Measurements from ENCODE around the gene MACC1. TPM values are rescaled to one million over a fixed set of nuclear protein-coding genes. Genes with fewer than 3 reads are reported as not detected.

The MACC1 gene
- total RNA-seq, 1 experiment from 2014 or later = 7.9 TPM

GRCh38 chr7:20151708-20152456 is 65.3 kb downstream of the MACC1 start:
- H4K20me1 ChIP-seq (ENCODE audit: low read length) = no peaks in the 10 kb centered on the region
- H3K36me3 ChIP-seq (ENCODE audit: low read depth, low read length) = no peaks in the 10 kb centered on the region
- no peak overlapping the region for H2AFZ ChIP-seq (ENCODE audit: low read length)
- H3K4me3 ChIP-seq (ENCODE audit: low read length) = peak overlapping the region; percentile 19; the same call in 1 of the 2 replicates
- H3K9me3 ChIP-seq (ENCODE audit: low read length) = no peaks in the 10 kb centered on the region
- H3F3A ChIP-seq (ENCODE audit: low read length, unreplicated experiment) = no peaks in the 10 kb centered on the region
- intact Hi-C loops (cut with micrococcal nuclease) = loop anchor here (1.0 kb wide), 2 partner anchors 121 to 194 kb away; no protein-coding TSS in a partner anchor
- ATAC-seq (peak; percentile 29), DNase-seq (peak; percentile 15)
- CTCF ChIA-PET = no interaction called here
- TF ChIP-seq EZH2 (IDR thresholded peaks at IDR 0.05; ENCODE audit: low read length, unreplicated experiment) = no peak
- no peaks in the 10 kb centered on the region for H3K27me3 ChIP-seq (ENCODE audit: low read length)
- POLR2A ChIA-PET (ENCODE audit: unreplicated experiment) = interaction anchor here (0.6 kb wide), 1 partner anchor 193 kb away, joined by 4 read pairs; no protein-coding TSS in a partner anchor
- peak overlapping the region; percentile 11 for H3K9ac ChIP-seq (ENCODE audit: low read length)
- peak overlapping the region; percentile 78 for H3K27ac ChIP-seq (ENCODE audit: low read length)
- H3K79me2 ChIP-seq (ENCODE audit: low read length) = no peaks in the 10 kb centered on the region
- BruUV-seq (replicated peaks) = no TSS peak
- H3K9me2 ChIP-seq (replicated peaks; ENCODE audit: low read length) = no peaks in the 10 kb centered on the region
- H3K4me1 ChIP-seq (ENCODE audit: insufficient read depth, low read length) = peaks cover 32% of the 10 kb centered on the region
- peak overlapping the region; percentile 72 for H3K4me2 ChIP-seq (ENCODE audit: low read length)

GRCh38 chr7:20146451-20146850 is 70.7 kb downstream of the MACC1 start:
- no peak overlapping the region for H3K27ac ChIP-seq (ENCODE audit: low read length)
- H3F3A ChIP-seq (ENCODE audit: low read length, unreplicated experiment) = no peaks in the 10 kb centered on the region
- no peak overlapping the region for H3K4me2 ChIP-seq (ENCODE audit: low read length)
- H3K27me3 ChIP-seq (ENCODE audit: low read length) = no peaks in the 10 kb centered on the region
- no peaks in the 10 kb centered on the region for H3K9me3 ChIP-seq (ENCODE audit: low read length)
- no peak for DNase-seq
- no peak overlapping the region for H3K9ac ChIP-seq (ENCODE audit: low read length)
- no peak overlapping the region for H2AFZ ChIP-seq (ENCODE audit: low read length)
- ChIA-PET CTCF (no interaction called here), POLR2A (ENCODE audit: unreplicated experiment) (no interaction called here)
- H3K79me2 ChIP-seq (ENCODE audit: low read length) = no peaks in the 10 kb centered on the region
- ATAC-seq = no peak
- TF ChIP-seq CTCF (conservative IDR thresholded peaks at IDR 0.05; ENCODE audit: low read depth, low read length) (no peak), EZH2 (IDR thresholded peaks at IDR 0.05; ENCODE audit: low read length, unreplicated experiment) (no peak), EZH2phosphoT487 (IDR thresholded peaks at IDR 0.05; ENCODE audit: borderline replicate concordance, low read length) (no peak)
- no peak overlapping the region for H3K4me3 ChIP-seq (ENCODE audit: low read length)
- H3K9me2 ChIP-seq (replicated peaks; ENCODE audit: low read length) = no peaks in the 10 kb centered on the region
- intact Hi-C loops (cut with micrococcal nuclease) = no loop called here
- no peaks in the 10 kb centered on the region; the same call in 1 of the 2 replicates for H3K36me3 ChIP-seq (ENCODE audit: low read depth, low read length)
- peaks cover 3% of the 10 kb centered on the region for H3K4me1 ChIP-seq (ENCODE audit: insufficient read depth, low read length)
- no peaks in the 10 kb centered on the region for H4K20me1 ChIP-seq (ENCODE audit: low read length)
- BruUV-seq (replicated peaks) = no TSS peak

- Histone ChIP-seq H3K4me2 (ENCODE audit: low read length) (no peak overlapping the region), H3K9me2 (replicated peaks; ENCODE audit: low read length) (no peaks in the 10 kb centered on the region), H3K27me3 (ENCODE audit: low read length) (no peaks in the 10 kb centered on the region), H4K20me1 (ENCODE audit: low read length) (no peaks in the 10 kb centered on the region), H2AFZ (ENCODE audit: low read length) (no peak overlapping the region), H3F3A (ENCODE audit: low read length, unreplicated experiment) (no peaks in the 10 kb centered on the region), H3K79me2 (ENCODE audit: low read length) (no peaks in the 10 kb centered on the region), H3K9ac (ENCODE audit: low read length) (no peak overlapping the region), H3K27ac (ENCODE audit: low read length) (no peak overlapping the region), H3K4me3 (ENCODE audit: low read length) (no peak overlapping the region), H3K36me3 (ENCODE audit: low read depth, low read length) (no peaks in the 10 kb centered on the region; the same call in 1 of the 2 replicates), H3K9me3 (ENCODE audit: low read length) (no peaks in the 10 kb centered on the region), H3K4me1 (ENCODE audit: insufficient read depth, low read length) (no peaks in the 10 kb centered on the region)
- ChIA-PET CTCF (no interaction called here), POLR2A (ENCODE audit: unreplicated experiment) (no interaction called here)
- TF ChIP-seq EZH2phosphoT487 (IDR thresholded peaks at IDR 0.05; ENCODE audit: borderline replicate concordance, low read length) (no peak), CTCF (conservative IDR thresholded peaks at IDR 0.05; ENCODE audit: low read depth, low read length) (no peak), EZH2 (IDR thresholded peaks at IDR 0.05; ENCODE audit: low read length, unreplicated experiment) (no peak)
- DNase-seq (no peak), ATAC-seq (no peak)
- intact Hi-C loops (cut with micrococcal nuclease) = no loop called here
- no TSS peak for BruUV-seq (replicated peaks)
Observed at GRCh38 chr7:20144801-20145200, 72.4 kb downstream of the MACC1 start.

Data from PC-3 (cell line).